Activated naive CD8-positive, alpha-beta T cell treated with anti-CD3 and anti-CD28 coated beads, Interleukin-2, amount 50 U/mL, for 24 hours (primary cell): ENCODE data around the gene SERPINA5.

Experiments
- ATAC-seq: fragments of 150-1000 bp; cut with Tn5 transposase; one replicate; pipeline ENCODE4 v1.10.0; 2021
- DNase-seq: peaks from one replicate; pipeline ENCODE4 v3.0.0; 2021
- H3K27ac Mint-ChIP-seq: one replicate; pipeline ENCODE4 v1.8.0; 2021; ENCODE audit warnings: mild to moderate bottlenecking, mixed read lengths
- H3K27me3 Mint-ChIP-seq: one replicate; pipeline ENCODE4 v1.8.0; 2021; ENCODE audit warnings: mixed read lengths
- H3K36me3 Mint-ChIP-seq: one replicate; pipeline ENCODE4 v1.8.0; 2021; ENCODE audit warnings: low read depth, mixed read lengths
- H3K4me1 Mint-ChIP-seq: one replicate; pipeline ENCODE4 v1.8.0; 2021; ENCODE audit warnings: mixed read lengths
- H3K4me3 Mint-ChIP-seq: one replicate; pipeline ENCODE4 v1.8.0; 2021; ENCODE audit warnings: mild to moderate bottlenecking, moderate library complexity, mixed read lengths
- H3K9me3 Mint-ChIP-seq: one replicate; pipeline ENCODE4 v1.8.0; 2021; ENCODE audit warnings: mixed read lengths

SERPINA5 gene, protein sequence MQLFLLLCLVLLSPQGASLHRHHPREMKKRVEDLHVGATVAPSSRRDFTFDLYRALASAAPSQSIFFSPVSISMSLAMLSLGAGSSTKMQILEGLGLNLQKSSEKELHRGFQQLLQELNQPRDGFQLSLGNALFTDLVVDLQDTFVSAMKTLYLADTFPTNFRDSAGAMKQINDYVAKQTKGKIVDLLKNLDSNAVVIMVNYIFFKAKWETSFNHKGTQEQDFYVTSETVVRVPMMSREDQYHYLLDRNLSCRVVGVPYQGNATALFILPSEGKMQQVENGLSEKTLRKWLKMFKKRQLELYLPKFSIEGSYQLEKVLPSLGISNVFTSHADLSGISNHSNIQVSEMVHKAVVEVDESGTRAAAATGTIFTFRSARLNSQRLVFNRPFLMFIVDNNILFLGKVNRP

DNA sequence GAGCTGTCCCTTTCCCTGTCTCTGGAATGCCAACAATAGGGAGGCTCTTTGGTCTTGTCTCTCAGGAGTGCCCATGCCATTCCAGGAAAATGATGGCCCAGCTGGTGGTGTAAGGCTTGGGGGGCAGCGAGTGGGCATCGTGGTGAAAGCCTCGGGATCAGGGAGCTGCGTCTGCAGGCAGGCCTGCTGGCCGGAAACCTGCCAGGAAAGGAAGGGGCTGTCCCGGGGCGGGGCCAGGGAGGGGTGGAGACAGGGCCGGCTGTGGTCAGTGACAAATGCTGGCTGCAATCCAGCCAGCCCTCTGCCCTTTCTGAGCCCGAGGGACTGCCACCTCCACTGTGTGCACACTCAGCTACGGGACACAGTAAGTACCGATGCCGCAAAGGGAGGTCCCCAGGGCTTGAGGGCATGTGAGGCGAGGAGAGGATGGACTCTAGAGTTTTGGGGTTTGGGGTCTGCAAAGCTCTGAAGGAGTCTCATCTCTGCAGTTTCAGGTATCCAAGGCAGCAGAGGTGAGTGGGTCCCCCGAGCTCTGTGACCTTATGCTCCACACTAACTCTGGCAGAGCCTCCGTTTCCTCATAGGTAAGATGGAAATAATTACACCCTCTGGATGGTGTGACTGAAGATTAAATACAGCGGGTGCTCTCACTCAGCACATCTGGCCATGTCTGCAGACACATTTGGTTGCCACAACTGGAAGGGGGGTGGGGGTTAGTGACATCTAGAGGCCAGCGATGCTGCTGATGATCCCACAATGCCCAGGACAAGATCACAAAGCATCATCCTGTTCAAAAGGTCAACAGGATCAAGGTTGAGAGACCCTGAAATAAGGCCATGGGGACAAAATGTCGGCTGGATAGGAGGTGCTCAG is at the start of gene SERPINA5:
TSS of gene SERPINA5 (plus strand) at position 300 of the 873 bp plus-strand sequence. CDS start 5,937 bp downstream, outside the sequence.
- Mint-ChIP-seq H3K4me1 (no peaks in the 10 kb centered on the region), H3K27ac (no peak within 1 kb of the TSS)
- DNase-seq, result no peak

DNA sequence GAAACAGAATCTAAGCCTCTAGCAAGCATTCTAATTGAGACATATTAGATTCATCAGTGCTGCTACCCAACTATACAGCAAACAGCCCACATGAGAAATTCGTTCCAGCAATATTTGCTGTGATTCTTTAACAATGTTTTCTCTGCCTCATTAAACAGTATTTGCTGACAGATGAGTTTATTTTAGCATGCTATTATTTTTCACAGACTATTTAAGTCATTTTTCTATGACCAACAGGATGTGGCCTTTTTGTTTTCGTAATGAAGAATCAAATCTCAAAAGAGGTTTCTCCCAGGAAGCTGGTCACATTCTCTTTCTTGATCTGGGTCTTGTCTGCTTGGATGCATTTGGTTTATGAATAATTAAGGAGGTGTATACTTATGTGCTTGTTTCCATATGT is 48.8 kb upstream of the SERPINA5 start:
- Mint-ChIP-seq H3K4me1 (no peaks in the 10 kb centered on the region), H3K9me3 (peaks cover 5% of the 10 kb centered on the region), H3K4me3 (no peak overlapping the region), H3K27ac (no peak overlapping the region), H3K27me3 (peaks cover 2% of the 10 kb centered on the region), H3K36me3 (no peaks in the 10 kb centered on the region)
- DNase-seq (no peak), ATAC-seq (no peak)

More for the DNA sequence above, at the start of gene SERPINA5:
- Mint-ChIP-seq H3K36me3 (no peaks in the 10 kb centered on the region), H3K27me3 (peaks cover 6% of the 10 kb centered on the region), H3K4me3 (no peak within 1 kb of the TSS), H3K9me3 (peaks cover 4% of the 10 kb centered on the region)
- no peak for ATAC-seq

DNA sequence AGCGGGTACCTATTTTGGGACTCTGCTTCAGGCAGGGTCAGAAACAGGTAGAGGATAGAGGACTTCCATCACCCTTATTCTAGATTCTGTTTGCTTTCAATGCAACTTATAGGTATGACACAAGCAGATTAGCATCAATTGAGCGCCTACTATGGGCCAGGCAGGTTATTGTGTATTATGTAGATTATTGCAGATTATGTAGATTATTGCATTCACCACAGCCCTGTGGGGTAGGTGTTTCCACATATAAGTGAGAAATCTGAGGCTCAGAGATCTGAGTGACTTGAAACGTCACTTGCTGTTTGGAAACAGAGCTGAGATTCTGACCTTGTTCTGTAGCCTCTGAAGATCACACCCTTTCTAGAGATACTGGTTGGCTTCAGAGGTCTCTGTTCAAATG is 45.7 kb upstream of the SERPINA5 start:
- peaks cover 4% of the 10 kb centered on the region for H3K27me3 Mint-ChIP-seq
- no peak for ATAC-seq
- H3K36me3 Mint-ChIP-seq, result no peaks in the 10 kb centered on the region
- no peak overlapping the region for H3K27ac Mint-ChIP-seq
- DNase-seq, result no peak
- H3K4me3 Mint-ChIP-seq, result no peak overlapping the region
- no peaks in the 10 kb centered on the region for H3K4me1 Mint-ChIP-seq
- H3K9me3 Mint-ChIP-seq, result peaks cover 5% of the 10 kb centered on the region

DNA sequence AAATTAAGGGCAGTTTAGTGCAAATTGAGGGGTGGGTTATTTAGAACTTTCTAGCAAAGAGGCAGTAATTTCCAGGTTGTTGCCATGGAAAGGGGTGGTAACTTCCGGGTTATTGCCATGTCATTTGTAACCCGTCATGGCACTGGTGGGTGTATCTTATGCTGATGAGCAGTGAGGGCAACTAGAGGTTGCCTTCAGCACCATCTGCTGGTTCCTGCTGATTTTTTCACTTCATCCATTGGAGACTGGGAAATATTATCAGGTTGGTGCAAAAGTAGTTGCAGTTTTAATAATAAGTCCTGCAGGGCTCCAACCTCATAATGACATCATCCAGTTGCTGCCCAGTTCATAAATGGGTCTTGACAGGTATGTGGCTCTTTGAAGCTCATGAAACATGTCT is 44.4 kb upstream of the SERPINA5 start:
- no peak for DNase-seq
- no peaks in the 10 kb centered on the region for H3K4me1 Mint-ChIP-seq
- no peaks in the 10 kb centered on the region for H3K36me3 Mint-ChIP-seq
- peaks cover 7% of the 10 kb centered on the region for H3K27me3 Mint-ChIP-seq
- H3K9me3 Mint-ChIP-seq, result peaks cover 5% of the 10 kb centered on the region
- no peak overlapping the region for H3K27ac Mint-ChIP-seq
- ATAC-seq, result no peak
- no peak overlapping the region for H3K4me3 Mint-ChIP-seq

DNA sequence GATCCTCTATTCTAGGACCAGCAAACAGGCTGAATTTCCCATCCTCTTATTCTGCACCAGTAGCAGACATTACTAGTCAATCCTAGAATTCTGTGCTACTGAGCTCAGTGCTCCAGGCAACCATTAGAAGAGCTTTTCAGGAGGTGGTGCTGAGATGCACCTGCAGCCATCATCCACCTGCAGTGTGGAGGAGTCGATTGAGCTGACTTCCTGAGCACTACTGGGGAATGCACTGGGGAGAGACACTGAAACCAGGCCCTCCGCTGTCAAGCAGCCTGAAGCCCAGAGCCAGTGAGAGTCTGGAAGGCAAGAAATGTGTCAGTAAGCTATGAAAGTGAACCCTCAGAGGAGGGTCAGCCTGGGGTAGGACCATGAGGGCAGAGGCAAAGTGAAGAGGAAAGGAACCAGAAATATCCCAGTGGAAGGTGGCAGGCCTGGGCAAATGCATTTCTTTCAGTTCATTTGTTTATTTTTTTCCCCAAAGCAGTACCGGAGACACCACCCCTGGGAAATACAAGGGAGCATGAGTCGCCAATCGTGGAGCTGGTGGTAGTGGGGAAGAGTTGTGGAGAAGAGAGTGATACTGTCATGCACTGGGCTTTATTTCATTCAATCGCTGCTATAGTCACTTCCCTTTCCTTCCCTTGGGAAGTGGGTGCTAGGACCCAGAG is 43.0 kb upstream of the SERPINA5 start:
- Mint-ChIP-seq H3K4me1 (no peaks in the 10 kb centered on the region), H3K9me3 (peaks cover 3% of the 10 kb centered on the region), H3K27me3 (peaks cover 7% of the 10 kb centered on the region), H3K27ac (no peak overlapping the region), H3K36me3 (no peaks in the 10 kb centered on the region), H3K4me3 (no peak overlapping the region)
- DNase-seq (no peak), ATAC-seq (no peak)

DNA sequence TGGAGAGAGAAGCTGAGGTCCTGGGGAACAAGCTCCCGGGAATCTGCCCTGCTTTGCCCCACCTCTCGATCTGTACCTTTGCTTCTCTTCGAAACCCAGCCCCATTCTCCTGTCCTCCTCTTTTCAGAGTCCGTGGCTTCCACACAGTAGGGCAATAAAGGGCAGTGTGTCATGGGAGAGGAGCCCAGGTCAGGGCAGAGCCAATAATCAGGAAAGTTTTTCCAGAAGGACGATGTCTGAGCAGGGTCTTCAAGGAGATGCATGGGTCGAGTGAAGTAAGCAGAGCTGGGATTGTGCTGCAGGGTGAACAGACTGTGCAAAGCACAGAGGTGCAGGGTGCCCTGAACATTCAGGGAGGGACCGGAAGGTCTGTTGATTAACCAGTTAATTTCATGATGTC is 42.0 kb upstream of the SERPINA5 start:
- Mint-ChIP-seq H3K4me3 (no peak overlapping the region), H3K27me3 (peaks cover 7% of the 10 kb centered on the region), H3K9me3 (no peaks in the 10 kb centered on the region), H3K27ac (no peak overlapping the region), H3K36me3 (no peaks in the 10 kb centered on the region), H3K4me1 (no peaks in the 10 kb centered on the region)
- no peak for ATAC-seq
- no peak for DNase-seq

DNA sequence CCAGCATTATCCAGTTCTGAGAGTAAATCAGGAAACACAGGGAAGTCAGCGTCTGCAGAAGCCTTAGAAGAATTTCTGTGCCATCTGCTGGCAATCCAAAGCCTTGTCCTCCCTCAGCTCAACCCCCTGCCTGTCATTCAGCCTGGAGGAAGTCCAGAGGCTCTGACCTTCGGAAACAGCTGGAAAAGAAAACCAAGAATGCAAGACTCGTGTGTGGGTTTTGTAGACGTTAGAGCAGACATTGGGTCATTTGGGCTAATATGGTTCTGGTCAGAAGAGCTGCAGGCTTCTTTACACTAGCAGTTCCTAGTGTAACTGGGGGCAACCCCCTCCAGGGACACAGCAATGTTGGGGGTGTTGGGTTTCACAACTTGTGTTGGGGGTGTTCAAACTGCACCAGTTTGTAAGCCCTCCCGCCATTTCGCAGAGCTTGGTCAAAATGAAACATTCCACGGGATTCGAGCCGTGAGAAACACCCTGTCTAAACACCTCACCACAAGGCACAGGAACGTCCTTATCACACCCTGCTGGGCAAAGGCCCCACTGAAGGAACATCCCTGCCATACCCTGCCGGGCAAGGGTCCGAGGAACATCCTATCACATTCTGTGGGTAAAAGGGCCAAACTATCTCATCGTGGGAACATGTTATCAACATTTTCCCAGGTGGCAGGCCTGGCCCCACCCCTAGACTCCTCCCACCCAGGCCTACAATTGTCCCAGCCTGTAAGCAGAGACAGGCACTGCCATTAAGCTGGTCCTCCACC is 41.0 kb upstream of the SERPINA5 start:
- Mint-ChIP-seq H3K36me3 (no peaks in the 10 kb centered on the region), H3K27me3 (peaks cover 10% of the 10 kb centered on the region), H3K4me3 (no peak overlapping the region), H3K4me1 (no peaks in the 10 kb centered on the region), H3K27ac (no peak overlapping the region), H3K9me3 (no peaks in the 10 kb centered on the region)
- DNase-seq, result no peak
- no peak for ATAC-seq

DNA sequence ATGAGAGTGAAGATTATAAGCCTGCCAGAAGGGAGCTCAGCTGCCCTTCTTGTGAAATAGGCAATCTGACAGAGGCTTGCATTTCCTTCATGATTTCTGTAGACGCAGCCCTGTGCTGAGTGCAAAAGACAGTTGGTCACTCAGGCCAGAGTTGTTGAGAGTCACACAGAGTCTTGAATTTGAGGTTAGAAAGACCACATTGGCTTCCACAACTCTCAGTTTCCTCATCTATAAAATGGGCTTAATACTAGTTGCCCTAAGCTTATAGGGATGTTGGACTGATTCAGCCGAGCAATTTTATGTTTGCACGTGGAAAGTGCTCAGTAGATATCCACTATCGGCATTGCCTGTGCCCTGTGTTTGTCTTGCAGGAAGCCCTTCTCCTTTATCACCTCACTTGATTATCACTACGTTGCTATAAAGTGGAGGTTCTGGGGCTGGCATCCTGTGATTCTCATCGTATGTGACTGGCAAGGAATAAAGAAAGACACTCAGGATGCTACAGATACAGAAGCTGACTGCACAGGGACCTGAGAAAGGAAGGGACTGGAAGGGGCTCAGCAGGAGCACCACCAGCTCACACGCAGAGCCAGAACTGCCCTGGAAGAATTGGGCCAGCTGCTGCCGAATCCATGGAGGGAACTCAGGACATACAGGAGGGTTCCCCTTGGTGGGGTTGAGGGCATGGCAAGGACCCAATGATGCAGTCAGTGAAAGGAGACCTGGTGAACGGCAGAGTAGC is 39.8 kb upstream of the SERPINA5 start:
- no peaks in the 10 kb centered on the region for H3K4me1 Mint-ChIP-seq
- ATAC-seq, result no peak
- H3K27me3 Mint-ChIP-seq, result peaks cover 13% of the 10 kb centered on the region
- DNase-seq, result no peak
- no peaks in the 10 kb centered on the region for H3K9me3 Mint-ChIP-seq
- no peak overlapping the region for H3K4me3 Mint-ChIP-seq
- no peaks in the 10 kb centered on the region for H3K36me3 Mint-ChIP-seq
- no peak overlapping the region for H3K27ac Mint-ChIP-seq

DNA sequence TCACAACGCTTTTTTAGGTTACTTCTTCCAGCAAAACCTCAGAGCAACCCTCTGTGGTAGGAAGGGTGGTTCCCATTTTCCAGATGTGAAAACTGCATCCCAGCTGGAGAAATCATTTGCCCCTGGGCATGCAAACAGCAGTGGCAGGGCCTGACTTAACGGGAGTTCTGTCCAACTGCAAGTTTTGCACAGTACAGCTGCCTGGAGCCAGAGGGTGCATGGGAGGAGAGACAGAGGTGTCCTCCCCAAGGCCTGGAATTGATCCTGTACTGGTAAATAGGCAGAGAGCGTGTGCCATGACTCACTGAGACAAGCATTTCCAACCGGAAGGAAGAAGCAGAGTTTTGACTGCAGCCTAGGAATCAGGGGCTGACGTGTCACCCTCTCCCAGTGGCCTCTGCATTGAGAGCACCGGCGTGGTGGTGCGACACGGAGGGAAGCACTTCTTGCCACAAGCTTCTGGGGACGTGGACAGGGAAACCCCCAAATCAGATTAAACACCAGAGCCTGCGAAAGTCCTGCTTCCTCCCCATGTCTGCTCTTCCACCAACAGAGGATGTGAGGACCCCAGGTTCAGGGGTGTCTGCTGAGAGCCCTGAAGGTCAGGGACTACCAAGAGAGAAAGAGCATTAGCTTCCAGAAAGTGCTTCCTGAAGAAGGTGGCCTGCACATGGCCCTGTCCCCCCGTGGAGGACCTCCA is 39.0 kb upstream of the SERPINA5 start:
- peaks cover 13% of the 10 kb centered on the region for H3K27me3 Mint-ChIP-seq
- H3K27ac Mint-ChIP-seq, result no peak overlapping the region

DNA sequence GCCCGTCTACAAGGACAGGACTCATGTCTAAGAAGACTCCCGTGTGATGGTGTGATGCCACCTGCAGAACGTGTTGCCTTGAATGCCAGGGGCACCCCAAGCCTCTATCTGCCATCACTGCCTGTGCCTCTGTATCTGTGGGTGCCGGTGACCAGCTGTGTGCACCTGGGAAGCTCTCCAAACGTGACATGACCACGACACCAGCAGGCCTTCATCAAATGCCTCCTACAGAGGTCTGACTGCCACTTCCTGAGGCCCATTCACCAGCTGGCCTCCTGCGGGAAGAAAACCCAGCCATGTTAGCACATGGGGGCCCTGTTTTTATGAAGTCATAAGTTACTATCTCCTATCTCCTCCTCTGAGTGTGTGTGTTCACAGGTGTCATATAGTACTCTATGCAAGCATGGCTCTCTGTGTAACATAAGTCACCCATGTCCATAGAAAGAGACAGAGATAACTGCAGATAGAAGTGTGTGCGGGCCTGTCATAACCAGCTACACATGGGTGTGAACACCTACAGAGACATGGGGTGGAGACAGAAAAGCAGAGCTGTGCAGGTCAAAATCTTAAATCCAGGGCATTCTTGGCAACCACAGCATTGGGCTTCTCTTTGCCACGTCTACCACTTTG is 38.3 kb upstream of the SERPINA5 start:
- DNase-seq, result no peak
- Mint-ChIP-seq H3K9me3 (no peaks in the 10 kb centered on the region), H3K4me3 (no peak overlapping the region), H3K27me3 (peaks cover 16% of the 10 kb centered on the region), H3K36me3 (no peaks in the 10 kb centered on the region), H3K27ac (no peak overlapping the region), H3K4me1 (no peaks in the 10 kb centered on the region)
- no peak for ATAC-seq

More for the DNA sequence above, 39.0 kb upstream of the SERPINA5 start:
- DNase-seq (no peak), ATAC-seq (no peak)
- H3K4me3 Mint-ChIP-seq, result no peak overlapping the region
- no peaks in the 10 kb centered on the region for H3K4me1 Mint-ChIP-seq
- H3K9me3 Mint-ChIP-seq, result no peaks in the 10 kb centered on the region
- no peaks in the 10 kb centered on the region for H3K36me3 Mint-ChIP-seq

DNA sequence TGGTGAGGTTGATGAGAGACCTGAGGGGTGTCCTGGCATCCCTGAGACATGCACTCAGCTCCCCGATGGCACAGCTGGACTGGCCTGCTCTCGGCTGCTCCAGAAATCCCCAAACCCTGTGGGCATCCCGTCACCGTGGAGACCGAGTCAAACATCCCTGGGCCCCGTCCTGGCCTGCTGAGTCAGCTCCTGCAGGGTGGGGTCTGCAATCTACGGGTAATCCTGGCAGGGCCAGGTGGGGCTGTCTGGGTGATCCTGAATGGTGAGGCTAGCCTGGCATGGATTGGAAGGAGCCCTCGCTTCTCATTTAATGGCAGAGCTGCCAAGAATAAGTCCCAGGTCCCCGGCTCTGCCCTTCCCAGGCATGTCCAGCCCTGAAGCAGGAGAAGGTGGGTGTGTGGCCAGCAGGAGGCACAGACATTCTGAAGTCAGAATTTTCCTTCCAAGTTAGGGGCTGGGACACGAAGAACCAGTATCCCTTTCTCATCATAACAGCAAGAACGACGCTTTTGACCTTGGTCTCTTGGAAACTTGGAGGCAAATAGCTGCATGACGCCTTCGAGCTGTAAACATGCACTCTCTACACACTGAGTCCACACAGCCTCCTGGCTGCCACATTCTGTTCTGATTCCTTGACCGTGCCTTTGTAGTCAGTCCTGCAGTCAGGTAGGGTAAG is 37.6 kb upstream of the SERPINA5 start:
- Mint-ChIP-seq H3K27me3 (peaks cover 12% of the 10 kb centered on the region), H3K27ac (no peak overlapping the region), H3K9me3 (no peaks in the 10 kb centered on the region), H3K4me3 (no peak overlapping the region), H3K4me1 (no peaks in the 10 kb centered on the region), H3K36me3 (no peaks in the 10 kb centered on the region)
- DNase-seq, result no peak
- ATAC-seq, result no peak

DNA sequence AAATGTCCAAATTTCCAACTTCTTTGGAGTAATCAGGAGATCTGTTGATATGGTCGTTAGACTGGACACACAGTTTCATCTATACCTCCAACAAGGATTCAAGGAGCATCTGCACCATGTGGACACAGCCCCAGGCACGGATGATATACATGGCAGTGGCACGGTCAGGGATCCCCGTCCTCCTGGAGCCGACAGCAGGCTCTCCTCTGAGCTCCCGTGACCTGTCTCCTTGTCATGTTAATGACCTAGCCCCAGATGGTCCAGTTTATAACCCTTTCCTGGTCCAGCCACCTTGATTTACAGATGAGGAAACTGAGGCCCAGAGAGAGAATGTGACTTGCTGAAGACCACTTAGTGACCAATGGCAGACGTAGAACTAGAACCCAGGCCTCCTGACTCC is 36.5 kb upstream of the SERPINA5 start:
- no peak for ATAC-seq
- DNase-seq, result no peak
- H3K4me3 Mint-ChIP-seq, result no peak overlapping the region
- no peaks in the 10 kb centered on the region for H3K36me3 Mint-ChIP-seq
- H3K4me1 Mint-ChIP-seq, result no peaks in the 10 kb centered on the region
- H3K27me3 Mint-ChIP-seq, result peaks cover 18% of the 10 kb centered on the region
- H3K27ac Mint-ChIP-seq, result no peak overlapping the region
- H3K9me3 Mint-ChIP-seq, result no peaks in the 10 kb centered on the region
